GM18868 (cell line): ENCODE data around the gene TNK2.
"Not testable (repeated sequence)": the region's sequence is repeated elsewhere in the genome, so short reads cannot be mapped to it uniquely, and the experiment has no call there.

Experiments used
- ATAC-seq: cut with Tn5 transposase; IDR thresholded peaks from one replicate; pipeline ENCODE4 v1.9.1; 2021; ENCODE audit warnings: mild to moderate bottlenecking, moderate library complexity; ENCODE audit not compliant: unreplicated experiment

Gene TNK2

DNA sequence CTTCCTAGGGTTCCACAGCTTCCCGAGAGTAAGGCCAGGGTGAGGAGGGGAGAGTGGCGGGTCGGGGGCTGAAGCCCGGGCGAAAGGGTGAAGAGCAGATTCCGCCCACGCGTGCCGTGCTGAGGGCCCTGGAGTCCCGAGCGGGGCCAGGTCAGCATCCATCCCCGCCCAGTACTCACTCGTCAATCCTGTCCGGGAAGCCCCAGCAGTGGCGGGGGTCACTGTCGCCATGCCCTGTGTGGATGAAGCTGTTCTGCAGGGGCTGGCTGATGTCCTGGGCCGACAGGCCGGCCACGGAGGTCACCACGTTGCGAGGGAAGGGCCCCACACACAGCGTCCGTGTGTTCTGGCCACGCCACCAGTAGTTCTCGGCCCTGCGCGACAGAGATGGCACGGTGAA is 36.3 kb downstream of the TNK2 start:
- ATAC-seq, result no peak

DNA sequence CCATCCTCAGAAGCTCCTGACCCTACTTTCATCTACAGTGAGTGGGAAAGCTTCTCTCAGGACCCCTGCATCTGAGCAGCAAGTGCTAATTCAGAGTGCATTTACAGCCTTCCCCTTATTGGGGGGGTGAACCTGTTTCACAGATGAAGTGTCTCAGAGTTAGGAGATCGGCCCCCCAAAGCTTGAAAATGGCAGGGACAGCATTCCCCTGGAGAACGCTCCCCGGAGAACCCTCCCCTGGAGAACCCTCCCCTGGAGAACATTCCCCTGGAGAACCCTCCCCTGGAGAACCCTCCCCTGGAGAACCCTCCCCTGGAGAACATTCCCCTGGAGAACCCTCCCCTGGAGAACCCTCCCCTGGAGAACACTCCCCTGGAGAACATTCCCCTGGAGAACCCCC is 36.7 kb downstream of the TNK2 start:
- not testable (repeated sequence) for ATAC-seq

- no peak for ATAC-seq
These were observed 37.4 kb downstream of the TNK2 start for GRCh38 chr3:195870937-195871336.

GRCh38 chr3:195870442-195870841 is 37.9 kb downstream of the TNK2 start:
- ATAC-seq, result no peak

DNA sequence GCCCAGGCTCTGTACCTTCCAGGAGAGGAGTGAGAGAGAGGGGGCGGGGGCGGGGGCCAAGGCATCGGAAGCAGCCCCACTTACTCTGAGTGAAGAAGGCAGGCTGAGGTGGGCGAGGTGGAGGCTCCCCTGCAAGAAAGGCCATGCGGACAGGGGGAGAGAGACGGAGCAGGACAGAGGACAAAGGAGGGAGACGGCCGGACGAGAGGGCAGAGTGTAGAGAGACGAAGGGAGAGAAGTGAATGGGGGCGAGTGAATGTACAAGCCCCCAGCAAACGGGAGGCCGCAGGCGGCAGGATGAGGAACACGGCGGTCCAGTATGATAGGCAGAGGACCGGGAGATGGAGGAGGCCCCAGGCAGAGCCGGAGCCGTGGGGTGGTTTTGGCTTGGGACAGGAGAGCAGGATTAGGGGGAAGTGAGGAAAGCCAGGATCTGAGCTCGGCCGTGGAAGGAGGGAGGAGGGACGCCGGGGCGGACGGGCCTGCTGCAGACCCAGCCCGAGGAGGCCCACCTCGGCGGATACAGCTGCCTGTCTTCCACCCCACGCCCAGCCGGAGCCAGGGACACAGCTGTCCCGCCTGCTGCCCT is 38.8 kb downstream of the TNK2 start:
- no peak for ATAC-seq

- no peak for ATAC-seq
These were observed 39.4 kb downstream of the TNK2 start for GRCh38 chr3:195868866-195869412.

DNA sequence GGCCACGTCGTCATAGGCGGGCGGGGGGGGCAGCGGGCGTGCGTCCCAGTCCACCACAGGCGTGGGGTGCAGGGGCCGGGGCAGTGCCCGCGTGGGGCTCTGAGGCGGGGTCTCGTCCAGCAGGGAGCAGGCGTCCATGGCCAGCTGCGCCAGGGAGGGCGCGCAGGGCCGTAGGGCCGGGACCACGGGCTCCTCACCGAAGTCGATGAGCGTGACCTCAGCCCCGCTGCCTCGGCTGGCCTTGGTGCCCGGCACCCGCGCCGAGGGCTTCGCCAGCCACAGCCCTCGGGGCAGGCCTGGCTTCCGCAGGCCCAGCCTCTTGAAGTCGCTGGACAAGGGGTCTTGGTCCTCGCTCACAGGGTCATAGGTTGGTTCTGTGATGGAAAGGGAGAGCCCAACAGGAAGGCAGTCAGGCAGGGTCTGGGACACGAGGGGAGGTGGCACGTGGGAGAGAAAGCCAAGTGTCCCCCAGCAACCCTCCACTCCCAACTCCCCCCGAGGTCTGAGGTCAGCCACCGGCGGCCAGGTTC is 40.0 kb downstream of the TNK2 start:
- no peak for ATAC-seq

DNA sequence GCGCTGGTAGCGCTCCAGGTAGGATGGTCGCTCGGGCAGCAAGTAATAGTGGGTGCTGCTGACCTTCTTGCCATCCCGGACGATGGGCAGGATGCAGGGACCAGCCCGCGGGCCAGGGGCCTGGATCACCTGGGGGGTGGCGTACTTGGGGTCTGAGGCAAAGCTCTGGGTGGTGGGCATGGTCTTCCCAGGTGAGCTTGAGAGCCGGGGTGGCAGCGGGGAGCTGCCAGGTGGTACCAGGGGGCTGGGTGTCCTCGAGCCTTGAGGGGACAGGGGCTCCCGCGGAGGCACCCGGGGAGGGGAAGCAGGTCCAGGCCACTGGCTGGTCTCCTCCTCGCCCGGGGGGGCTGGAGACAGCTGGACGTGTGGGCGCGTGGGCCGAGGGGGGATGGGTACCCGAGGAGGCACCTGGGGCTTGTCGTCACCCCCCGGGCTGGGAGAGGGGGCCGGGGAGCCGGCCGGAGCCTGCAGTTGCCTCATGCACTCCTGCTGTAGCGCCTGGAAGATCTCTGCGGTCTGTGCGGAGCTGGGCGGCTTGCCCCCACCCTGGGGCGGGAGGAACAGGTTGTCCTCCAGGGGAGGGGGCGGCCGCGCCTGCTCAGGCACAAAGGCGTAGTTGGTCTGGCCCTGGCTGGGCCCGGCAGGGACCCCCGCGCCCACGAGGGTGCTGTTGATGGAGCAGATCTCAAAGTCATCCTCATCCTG is 40.6 kb downstream of the TNK2 start:
- ATAC-seq, result no peak

GRCh38 chr3:195866686-195867511 is 41.5 kb downstream of the TNK2 start:
- no peak for ATAC-seq

GRCh38 chr3:195865752-195866151 is 42.6 kb downstream of the TNK2 start:
- no peak for ATAC-seq

GRCh38 chr3:195863121-195864061 is 45.0 kb downstream of the TNK2 start:
- no peak for ATAC-seq

GRCh38 chr3:195862318-195862717 is 46.0 kb downstream of the TNK2 start:
- ATAC-seq, result not testable (repeated sequence)

DNA sequence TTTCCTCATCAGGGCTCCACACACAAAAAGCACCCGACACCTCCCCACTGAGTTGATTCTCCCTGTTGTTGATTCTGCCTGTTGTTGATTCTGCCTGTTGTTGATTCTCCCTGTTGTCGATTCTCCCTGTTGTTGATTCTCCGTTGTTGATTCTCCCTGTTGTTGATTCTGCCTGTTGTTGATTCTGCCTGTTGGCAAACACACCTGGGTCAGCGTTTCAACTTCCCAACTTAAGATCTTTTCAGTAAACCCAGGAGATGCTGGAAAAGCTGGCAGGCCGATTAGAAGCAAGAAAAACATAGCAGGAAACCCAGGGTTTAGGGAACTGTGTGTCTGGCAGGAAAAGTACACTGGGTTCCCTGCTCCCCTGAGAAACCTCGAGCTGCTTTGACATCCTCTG is 47.9 kb downstream of the TNK2 start:
- no peak for ATAC-seq

DNA sequence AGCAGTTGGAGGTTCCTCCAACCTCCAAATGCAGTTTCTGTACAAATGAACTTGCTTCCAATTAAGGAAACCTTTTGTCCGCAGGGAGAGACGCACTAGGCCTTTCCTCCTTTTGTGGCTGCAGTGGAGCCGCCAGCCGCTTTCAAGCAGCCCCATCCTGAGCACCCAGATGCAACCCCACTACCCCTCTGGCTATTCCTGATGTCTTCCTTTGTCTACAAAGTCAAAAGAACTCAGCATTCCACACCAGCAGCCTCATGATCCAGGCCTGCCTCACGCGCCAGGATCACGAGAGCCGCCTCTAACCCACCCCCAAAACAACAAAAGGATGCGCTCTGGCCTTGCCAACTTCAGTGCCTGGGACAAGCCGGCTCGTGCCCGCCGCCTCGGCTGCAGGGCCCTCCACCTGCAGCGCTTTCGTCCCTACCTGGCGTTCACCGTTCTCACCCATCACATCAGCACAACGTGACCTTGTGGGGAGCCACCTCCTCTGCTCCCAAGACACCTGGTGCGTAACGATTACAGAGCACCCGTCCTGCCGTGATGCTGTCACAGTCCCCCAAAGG is 48.4 kb downstream of the TNK2 start:
- ATAC-seq, result no peak

- ATAC-seq, result no peak
These were observed 49.1 kb downstream of the TNK2 start for GRCh38 chr3:195859061-195859845.

DNA sequence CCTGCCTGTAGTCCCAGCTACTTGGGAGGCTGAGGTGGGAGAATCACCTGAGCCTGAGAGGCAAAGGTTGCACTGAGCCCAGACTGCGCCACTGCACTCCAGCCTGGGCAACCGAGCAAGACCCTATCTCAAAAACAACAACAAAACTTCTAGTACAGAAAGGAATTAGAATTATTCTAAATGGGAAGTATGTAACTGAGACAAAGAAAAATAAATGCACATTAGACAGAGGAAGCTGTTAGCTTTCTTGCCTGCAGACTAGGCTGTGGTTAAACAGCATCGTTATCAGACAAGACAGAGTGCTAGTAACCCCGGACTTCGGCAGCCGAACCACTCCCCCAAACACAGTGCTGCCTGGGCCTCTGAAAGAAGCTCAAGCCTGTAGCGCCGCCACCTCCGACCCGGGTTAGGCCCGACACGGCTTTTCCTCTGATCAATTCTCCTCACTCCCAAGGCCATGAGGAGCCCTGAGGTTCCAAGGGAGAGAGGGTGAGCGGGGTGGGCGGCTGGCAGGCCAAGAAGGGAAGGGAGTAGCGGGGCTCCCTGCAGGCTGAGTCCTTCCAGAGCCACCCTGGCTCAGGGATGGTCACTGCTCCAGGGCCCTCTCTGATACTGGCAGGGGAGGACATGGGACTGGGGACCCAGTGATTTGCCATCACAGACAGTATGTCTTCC is 51.8 kb downstream of the TNK2 start:
- ATAC-seq, result no peak

DNA sequence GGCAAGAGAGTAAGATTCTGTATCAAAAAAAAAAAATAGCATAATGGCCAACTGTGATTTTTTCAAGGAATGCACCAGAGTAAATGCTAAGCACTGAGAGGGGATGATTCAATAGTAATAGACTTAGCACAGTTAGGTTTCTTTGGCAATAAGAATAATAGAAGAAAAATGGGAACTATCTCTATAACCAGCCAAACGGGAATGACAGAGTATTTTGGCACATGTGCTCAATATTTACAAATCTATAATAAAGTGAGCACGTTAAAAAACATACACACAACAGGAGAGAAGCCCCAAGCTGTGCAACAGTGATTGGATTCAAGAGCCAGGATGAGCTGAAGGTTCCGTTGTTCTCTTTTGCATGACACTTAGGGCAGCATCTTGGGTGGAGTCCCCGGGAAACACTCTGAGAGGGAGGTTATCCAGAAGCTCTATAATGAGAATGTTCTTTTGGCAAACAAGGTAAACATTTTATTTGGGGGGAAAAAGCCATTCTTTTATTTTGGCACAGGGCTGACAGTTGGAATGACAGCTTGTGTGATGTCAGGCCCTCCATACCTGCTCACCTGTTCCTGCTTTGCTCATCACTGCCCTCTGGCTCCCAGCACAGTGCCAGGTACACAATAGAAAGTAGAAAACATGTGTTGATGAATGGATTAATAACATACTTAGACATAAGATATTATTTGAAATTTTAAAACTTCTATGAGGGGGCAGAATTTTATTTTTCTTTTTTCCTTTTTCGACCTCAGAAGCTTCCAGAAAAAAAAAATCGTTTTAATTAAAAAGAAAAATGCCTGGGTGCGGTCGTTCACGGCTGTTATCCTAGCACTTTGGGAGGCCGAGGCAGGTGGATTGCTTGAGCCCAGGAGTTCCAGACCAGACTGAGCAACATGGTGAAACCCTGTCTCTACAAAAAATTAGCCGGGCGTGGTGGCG is 52.6 kb downstream of the TNK2 start:
- ATAC-seq, result no peak
